Sigmoid colon (tissue), 4 donors: ENCODE measurements around the gene OCRL.

Experiments
- CTCF ChIP-seq, 4 experiments: fragments of 450-650 bp in 3 of 4; fragments of 200-600 bp in 1 of 4; IDR thresholded peaks; one replicate each; pipeline ENCODE4 v1.5.1; 2016 to 2019; ENCODE audit warnings: antibody characterized with exemption in 4 of 4, mild to moderate bottlenecking in 3 of 4, moderate library complexity in 2 of 4
- EP300 ChIP-seq, 4 donors: sonication (generic); formaldehyde crosslinking; IDR thresholded peaks; one replicate each; pipeline ENCODE4 v1.6.1; 2017; ENCODE audit warnings: antibody characterized with exemption in 4 of 4
- POLR2A ChIP-seq, 2 donors: fragments of 450-650 bp; IDR thresholded peaks; one replicate each; pipeline ENCODE4 v1.6.1; 2016; ENCODE audit warnings: antibody characterized with exemption in 2 of 2, mild to moderate bottlenecking in 2 of 2, moderate library complexity in 2 of 2

DNA sequence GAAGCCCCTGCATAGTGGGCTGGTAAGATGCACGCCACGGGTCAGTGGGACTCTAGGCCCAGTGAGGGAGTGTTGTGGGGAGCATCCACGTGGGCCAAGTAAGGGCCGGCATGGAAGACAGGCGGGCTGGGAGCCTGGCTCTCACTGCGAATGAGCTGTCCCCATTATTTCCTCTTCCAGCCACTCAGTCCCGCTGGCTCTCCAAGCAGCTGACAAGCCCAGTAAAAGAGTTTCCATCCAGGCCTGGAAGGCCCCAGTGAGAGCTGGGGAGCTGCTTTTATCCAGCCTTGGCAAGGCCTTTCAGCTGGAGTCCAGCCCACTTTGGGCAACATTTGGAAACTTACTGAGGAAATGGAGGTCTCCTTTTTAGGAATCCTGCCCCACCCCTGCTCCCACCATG, 89.8 kb downstream of the OCRL start:
- TF ChIP-seq CTCF (IDR thresholded peaks at IDR 0.05) (no peak), EP300 (IDR thresholded peaks at IDR 0.05) (no peak), POLR2A (IDR thresholded peaks at IDR 0.05) (no peak)
